Femur (tissue), 1 donor: Measurements from ENCODE around the gene WWC1.

Experiments used
- DNase-seq: peaks from one replicate; pipeline ENCODE4 v3.0.0-alpha.2; 2017

The WWC1 gene

GRCh38 chr5:168451565-168451964 is 160.1 kb downstream of the WWC1 start:
- DNase-seq: no peak

- no peak for DNase-seq
These were observed 163.8 kb downstream of the WWC1 start for GRCh38 chr5:168455201-168455600.

GRCh38 chr5:168457542-168457941 is 166.1 kb downstream of the WWC1 start:
- no peak for DNase-seq

GRCh38 chr5:168460606-168461005 is 169.2 kb downstream of the WWC1 start:
- no peak for DNase-seq

- DNase-seq: no peak
These were observed 171.6 kb downstream of the WWC1 start for GRCh38 chr5:168463081-168463480.

GRCh38 chr5:168464214-168464613 is 172.8 kb downstream of the WWC1 start:
- DNase-seq: no peak

- DNase-seq: no peak
These were observed 173.2 kb downstream of the WWC1 start for GRCh38 chr5:168464641-168465040.

GRCh38 chr5:168467755-168468330 is 176.4 kb downstream of the WWC1 start:
- DNase-seq: no peak

- no peak for DNase-seq
These were observed 177.4 kb downstream of the WWC1 start for GRCh38 chr5:168468836-168469235.

GRCh38 chr5:168469816-168470215 is 178.4 kb downstream of the WWC1 start:
- no peak for DNase-seq

GRCh38 chr5:168471785-168472184 is 180.3 kb downstream of the WWC1 start:
- no peak for DNase-seq

GRCh38 chr5:168472329-168472728 is 180.9 kb downstream of the WWC1 start:
- DNase-seq: peak; percentile 53

- DNase-seq: no peak
These were observed 182.9 kb downstream of the WWC1 start for GRCh38 chr5:168474319-168474718.

- no peak for DNase-seq
These were observed 185.6 kb downstream of the WWC1 start for GRCh38 chr5:168477060-168477459.

GRCh38 chr5:168479166-168479565 is 187.7 kb downstream of the WWC1 start:
- DNase-seq: no peak

GRCh38 chr5:168480601-168481000 is 189.2 kb downstream of the WWC1 start:
- no peak for DNase-seq

- DNase-seq: no peak
These were observed 189.9 kb downstream of the WWC1 start for GRCh38 chr5:168481330-168481788.

- no peak for DNase-seq
These were observed 190.9 kb downstream of the WWC1 start for GRCh38 chr5:168482361-168482760.

- peak; percentile 97 for DNase-seq
These were observed 194.9 kb downstream of the WWC1 start, which contains the start of gene RARS1 for GRCh38 chr5:168486136-168486879. Gene RARS1, plus strand, starts transcription at chr5:168486471. Its CDS starts 28 bp downstream, at chr5:168486499.

GRCh38 chr5:168489059-168489458 is 197.6 kb downstream of the WWC1 start:
- DNase-seq: no peak

- no peak for DNase-seq
These were observed 202.7 kb downstream of the WWC1 start for GRCh38 chr5:168494057-168494555.

GRCh38 chr5:168502563-168503237 is 211.3 kb downstream of the WWC1 start:
- no peak for DNase-seq

- DNase-seq: no peak
These were observed 222.5 kb downstream of the WWC1 start for GRCh38 chr5:168513861-168514428.
